NT2/D1 (cell line): ENCODE results near the gene ZNF653.

ENCODE experiments used
- SUZ12 ChIP-seq: IDR thresholded peaks from 2 replicates; pipeline ENCODE4 v1.6.1; 2011; ENCODE audit not compliant: insufficient read length, insufficient read depth; ENCODE audit errors: extremely low read depth
- YY1 ChIP-seq: IDR thresholded peaks from 2 replicates; pipeline ENCODE4 v1.6.1; 2011; ENCODE audit not compliant: insufficient read length, insufficient read depth
- ZNF274 ChIP-seq: IDR thresholded peaks from 2 replicates; pipeline ENCODE4 v1.6.1; 2011; ENCODE audit warnings: mild to moderate bottlenecking, low read depth, low read length

DNA sequence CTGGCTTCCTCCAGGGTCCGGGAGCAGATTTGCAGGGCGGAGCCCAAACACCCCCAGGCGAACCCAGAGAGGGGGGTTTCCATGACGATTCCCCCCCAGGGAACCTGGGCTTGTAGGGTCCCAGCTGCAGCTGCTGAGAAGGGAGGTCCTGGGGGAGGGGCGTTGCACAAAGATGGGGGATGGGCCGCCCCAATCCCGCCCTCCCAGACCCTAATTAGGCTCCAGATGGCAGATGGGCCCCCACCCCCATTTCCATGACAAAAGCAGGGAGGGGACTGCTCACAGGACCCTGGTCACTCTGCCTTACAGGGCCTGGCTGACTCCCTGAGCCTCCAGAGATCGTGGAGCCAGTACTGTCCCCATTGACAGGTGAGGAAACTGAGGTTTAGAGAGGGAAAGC is 40.0 kb downstream of the ZNF653 start:
- TF ChIP-seq SUZ12 (no peak), ZNF274 (no peak), YY1 (no peak)
